NCI-H510A (cell line): Measurements from ENCODE around the gene CFAP74.
"Not testable (repeated sequence)": the region's sequence is repeated elsewhere in the genome, so short reads cannot be mapped to it uniquely, and the experiment has no call there.

ENCODE experiments used
- DNase-seq: peaks from one replicate; lab custom pipeline; 2025; lab: John Stamatoyannopoulos, UW

The CFAP74 gene

DNA sequence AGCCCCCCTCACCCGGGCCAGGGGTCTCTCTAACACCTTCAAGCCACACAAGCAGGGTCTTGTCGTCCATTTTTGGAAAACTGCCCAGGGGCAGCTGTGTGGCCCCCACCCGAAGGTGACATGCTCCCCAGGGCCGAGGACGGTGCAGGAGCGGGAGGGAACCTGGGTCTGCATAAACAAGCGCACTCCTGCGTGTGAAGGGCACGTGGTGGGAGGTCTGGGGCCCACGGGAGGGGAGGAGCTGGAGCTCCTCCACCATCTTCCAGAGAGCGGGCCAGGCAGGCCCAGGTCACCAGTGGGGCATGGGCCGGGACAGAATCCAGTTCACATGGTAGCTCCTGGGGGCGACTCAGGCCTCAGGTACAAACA is 16.5 kb downstream of the CFAP74 start:
- DNase-seq = no peak

DNA sequence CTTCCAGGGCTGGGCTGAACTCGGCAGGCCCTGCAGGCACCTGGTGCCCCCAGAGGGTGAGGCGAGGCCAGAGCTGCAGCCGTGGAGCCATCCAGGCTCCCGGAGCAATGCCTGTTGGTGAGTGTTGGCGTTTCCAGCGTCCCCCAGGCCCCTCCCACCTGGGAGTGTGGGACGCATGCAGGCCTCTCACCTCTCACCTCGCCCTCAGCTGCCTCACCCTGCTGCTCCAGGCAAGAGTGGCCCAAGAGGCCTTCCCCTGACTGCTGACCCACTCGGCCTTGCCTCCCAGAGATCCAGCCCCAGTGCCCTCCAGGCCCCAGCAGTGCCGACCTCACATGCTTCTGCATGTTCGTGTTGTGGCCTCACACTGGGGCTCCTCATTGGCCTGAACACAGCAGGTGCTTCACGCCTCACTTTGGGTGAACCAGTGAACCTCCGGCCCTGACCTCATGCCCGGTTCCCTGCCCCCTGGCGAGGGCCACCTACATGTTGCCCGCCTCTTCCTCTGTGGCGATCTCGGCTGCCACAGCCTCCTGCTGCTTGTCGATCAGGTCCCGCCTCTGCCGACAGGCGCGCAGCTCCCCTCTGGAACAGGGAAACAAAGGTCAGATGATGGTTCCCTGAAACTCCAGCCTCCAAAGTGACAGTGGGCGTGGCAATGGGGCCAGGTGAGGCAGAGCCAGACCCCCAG is 17.0 kb downstream of the CFAP74 start:
- DNase-seq = no peak

- no peak for DNase-seq
Observed at GRCh38 chr1:1985375-1986050, 18.1 kb downstream of the CFAP74 start.

- no peak for DNase-seq
Observed at GRCh38 chr1:1984560-1985070, 19.0 kb downstream of the CFAP74 start.

DNA sequence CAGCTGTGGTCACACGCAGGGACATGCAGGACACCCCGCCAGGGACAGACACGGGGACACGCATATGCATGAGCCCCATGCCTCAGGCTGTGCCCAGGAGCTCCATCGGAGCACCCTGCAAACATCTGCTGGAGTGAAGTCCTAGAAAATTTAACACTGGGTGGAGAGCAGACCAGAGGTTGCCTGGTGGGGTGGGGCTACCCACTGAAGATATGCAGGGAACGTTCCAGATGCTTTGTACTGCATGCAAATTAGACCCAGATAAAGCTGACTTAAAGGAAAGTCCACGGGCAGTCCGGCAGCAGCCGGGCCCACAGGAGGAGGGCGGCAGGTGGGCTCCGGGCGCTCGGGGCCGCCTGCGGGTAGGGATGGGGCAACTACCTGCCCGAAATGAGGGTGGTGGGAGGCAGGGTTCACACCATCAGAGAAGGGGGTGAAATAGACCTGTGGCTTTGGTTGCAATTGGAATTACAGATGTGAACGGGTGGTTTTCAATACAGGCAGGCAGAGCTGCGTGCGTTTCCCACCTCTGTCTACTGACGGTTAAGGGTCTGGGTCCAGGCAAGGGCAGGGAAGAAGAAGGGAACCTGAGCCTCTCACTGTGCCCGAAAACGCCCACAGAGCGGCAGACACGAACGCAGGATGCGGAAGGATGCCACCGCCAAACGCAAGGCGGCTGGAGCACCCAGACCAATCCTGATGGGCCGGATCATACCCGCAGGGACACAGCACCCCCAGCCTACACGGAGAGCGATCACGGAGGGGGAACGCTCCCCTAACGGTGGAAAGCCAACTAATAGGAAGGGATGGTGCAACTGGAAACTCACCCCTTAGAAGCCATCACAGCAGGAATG is 21.0 kb downstream of the CFAP74 start:
- DNase-seq = no peak

- DNase-seq = not testable (repeated sequence)
Observed at GRCh38 chr1:1981631-1982327, 21.8 kb downstream of the CFAP74 start.

GRCh38 chr1:1981142-1981500 is 22.5 kb downstream of the CFAP74 start:
- no peak for DNase-seq

- no peak for DNase-seq
Observed at GRCh38 chr1:1980467-1981141, 23.0 kb downstream of the CFAP74 start.

DNA sequence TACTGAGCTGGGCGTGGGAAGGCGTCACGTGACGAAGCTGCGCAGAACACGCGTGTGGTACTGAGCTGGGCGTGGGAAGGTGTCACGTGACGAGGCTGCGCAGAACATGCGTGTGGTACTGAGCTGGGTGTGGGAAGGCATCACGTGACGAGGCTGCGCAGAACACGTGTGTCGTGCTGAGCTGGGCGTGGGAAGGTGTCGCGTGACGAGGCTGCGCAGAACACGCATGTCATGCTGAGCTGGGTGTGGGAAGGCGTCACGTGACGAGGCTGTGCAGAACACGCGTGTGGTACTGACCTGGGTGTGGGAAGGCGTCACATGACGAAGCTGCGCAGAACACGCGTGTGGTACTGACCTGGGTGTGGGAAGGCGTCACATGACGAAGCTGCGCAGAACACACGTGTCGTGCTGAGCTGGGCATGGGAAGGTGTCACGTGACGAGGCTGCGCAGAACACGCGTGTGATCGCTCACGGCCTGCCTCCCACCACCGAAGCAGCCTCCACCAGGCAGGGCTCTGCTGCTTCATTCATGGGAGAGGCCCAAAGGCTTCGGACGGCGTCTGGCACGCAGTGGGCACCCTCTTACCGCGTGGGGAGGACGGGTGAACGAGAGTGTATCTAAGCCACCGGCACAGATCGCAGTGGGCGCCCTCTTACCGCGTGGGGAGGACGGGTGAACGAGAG is 24.0 kb downstream of the CFAP74 start:
- DNase-seq = no peak

DNA sequence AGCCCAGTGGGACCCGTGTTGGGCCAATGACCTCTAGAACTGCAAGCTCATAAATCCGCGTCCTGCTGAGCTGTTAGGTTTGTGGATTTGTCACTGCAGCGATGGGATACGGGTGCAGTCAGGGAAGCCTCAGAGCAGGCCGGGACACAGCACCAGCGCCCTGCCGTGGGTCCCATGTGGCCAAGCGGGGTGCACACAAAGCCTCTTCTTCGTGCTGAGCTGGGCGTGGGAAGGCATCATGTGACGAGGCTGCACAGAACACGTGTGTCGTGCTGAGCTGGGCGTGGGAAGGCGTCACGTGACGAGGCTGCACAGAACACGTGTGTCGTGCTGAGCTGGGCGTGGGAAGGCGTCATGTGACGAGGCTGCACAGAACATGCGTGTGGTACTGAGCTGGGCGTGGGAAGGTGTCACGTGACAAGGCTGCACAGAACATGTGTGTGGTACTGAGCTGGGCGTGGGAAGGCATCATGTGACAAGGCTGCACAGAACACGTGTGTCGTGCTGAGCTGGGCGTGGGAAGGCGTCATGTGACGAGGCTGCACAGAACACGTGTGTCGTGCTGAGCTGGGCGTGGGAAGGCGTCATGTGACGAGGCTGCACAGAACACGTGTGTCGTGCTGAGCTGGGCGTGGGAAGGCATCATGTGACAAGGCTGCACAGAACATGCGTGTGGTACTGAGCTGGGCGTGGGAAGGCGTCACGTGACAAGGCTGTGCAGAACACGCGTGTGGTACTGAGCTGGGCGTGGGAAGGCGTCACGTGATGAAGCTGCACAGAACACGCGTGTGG is 24.7 kb downstream of the CFAP74 start:
- not testable (repeated sequence) for DNase-seq

GRCh38 chr1:1978108-1978507 is 25.5 kb downstream of the CFAP74 start:
- no peak for DNase-seq

GRCh38 chr1:1976031-1976430 is 27.6 kb downstream of the CFAP74 start:
- no peak for DNase-seq

- DNase-seq = no peak
Observed at GRCh38 chr1:1975535-1975934, 28.1 kb downstream of the CFAP74 start.

DNA sequence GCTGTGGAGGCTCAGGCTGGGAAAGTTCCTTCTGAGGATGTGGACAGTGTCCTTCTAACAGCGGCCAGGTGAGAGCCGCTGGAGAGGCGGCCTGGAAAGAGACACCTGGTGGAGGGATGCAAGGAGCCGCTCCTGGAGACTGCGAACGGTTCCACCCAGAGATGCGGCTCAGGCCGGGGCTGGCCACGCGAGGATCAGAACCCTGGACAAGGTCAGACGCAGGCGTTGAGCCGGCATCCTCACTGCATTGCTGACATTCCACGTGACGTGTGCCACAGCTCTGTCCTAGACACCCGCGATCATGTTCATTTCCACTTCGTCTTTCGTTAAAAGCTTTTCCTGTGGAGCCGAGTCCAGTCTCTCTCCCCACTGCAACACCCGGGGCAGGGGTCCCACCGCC is 28.8 kb downstream of the CFAP74 start:
- DNase-seq = no peak

DNA sequence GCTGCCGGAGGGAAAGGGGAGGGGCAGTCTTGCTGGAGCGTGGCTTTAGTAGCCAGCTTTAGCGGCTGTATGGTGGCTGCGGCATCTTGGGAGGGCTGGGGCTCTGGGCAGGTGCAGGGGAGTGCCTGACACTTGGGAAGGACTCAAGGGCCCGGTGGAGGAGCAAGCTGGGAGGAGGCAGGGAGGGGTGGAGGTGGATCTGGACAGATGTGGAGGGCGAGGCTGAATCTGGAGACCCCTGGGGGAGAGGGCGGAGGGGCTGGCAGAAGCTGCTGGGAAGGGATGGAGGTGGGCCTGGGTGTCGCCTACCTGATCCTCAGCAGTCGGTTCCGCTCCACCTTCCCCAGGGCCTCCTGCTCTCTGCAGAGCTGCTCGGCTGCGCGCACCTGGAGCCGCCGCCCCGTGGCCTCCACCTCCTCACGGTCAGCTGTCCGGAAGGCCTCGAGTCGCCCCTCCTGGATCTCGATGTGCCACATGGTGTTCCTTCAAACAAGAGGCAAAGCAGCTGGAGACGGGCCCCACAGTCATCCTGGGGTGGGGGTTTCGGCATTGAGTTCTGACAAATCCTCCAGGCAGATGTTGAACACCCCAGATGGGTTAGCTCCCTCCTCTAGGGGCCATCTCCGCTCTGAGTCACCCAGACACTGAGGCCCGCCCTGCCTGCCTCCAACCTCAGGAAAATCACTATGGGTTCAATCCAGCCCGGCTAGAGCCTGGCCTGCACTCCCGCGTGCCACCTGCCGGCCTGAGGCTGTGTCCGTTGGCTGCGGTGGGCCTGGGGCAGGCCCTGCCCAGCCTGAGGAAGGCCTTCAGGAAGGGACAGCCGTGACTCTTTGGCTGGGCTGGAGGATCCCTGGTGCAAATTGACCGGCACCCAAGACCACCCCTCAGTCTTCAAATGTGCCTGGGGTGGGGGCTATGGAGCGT is 29.6 kb downstream of the CFAP74 start:
- no peak for DNase-seq

DNA sequence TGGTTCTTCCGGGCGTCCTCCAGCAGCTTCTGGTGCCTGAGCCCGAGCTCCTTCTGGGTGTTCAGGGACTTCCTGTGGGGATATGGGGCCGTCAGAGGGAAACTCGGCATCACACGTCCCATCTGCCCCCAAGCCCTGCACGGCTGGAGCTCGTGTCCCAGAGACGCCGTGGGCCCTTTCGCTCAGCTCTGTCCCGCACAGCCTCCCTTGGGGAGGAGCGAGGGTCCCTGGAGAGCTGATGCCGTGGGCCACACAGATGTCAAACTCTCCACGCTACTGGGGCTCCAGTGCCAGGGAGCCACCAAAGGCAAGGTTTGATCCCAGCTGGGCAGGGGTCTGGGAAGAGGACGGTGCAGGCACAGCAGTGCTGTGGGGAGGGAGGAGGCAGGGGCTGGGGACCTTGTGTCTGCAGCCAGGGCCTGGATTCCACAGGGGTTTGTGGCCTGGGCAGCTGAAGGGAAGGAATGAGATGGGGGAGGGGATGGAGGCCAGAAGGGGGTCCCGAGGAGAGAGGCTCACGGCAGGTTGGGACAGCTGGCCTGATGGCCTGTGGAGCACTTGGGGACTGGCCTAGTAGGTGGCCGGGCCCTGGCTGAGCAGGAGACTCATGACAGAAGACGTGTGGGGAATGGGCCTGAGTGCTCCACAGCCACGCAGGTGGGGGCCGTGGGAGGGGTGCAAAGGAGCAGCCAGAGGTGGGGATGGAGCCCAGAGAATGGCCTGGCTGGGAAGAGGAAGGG is 30.4 kb downstream of the CFAP74 start:
- DNase-seq = no peak

DNA sequence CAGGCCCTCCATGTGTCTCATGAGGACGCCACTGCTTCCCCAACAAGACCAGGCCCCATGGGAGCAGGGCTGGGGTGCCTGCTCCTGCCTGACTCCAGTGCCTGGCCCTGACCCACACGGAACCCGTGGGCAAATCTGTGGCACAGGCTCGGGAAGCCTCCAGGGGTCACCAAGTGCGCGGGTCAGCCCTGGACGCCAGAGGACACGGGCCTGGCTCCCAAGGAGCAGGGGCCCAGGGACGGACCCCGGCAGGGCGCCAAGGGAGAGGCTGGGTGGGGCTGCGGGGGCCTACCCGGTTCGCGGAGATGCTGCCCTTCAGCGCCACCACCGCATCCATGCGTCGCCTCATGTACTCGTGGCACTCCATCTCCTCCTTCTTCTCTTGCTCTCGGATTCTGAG is 31.9 kb downstream of the CFAP74 start:
- no peak for DNase-seq

DNA sequence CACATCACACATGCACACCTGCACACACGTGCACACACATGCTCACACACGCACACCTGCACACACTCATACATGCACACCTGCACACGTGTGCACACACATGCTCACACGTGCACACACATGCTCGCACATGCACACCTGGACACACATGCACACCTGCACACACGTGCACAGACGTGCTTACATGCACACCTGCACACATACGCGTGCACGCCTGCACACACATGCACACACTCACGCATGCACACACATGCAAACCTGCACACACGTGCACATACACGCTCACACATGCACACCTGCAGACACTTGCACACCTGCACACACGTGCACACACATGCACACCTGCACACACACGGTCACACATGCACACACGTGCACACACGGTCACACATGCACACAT is 32.6 kb downstream of the CFAP74 start:
- DNase-seq = no peak
